Astrocyte (in vitro differentiated cells and primary cell): ENCODE measurements around the gene RALA.

Experiments
- CTCF ChIP-seq: IDR thresholded peaks from 2 replicates; pipeline ENCODE4 v1.5.1; 2011; ENCODE audit warnings: low read depth, mild to moderate bottlenecking, inconsistent platforms, low read length, moderate library complexity; ENCODE audit not compliant: insufficient read depth
- EZH2 ChIP-seq: IDR thresholded peaks from 2 replicates; pipeline ENCODE4 v1.6.1; 2012; ENCODE audit warnings: mild to moderate bottlenecking, low read length, inconsistent platforms; ENCODE audit not compliant: insufficient read depth

- TF ChIP-seq EZH2 (no peak), CTCF (no peak)
Observed at GRCh38 chr7:39721919-39722597, 98.7 kb downstream of the RALA start.
